Measurements from ENCODE around the gene PTPN11. TPM values are rescaled to one million over a fixed set of nuclear protein-coding genes. Genes with fewer than 3 reads are reported as not detected.

The PTPN11 gene
- total and polyA plus RNA-seq, 2 of the 13 experiments (the other 11 are each of a cell fraction or from before 2014, with no cell fraction given) = 30.0 to 63.5 TPM

- no peak for FAIRE-seq
- no peak for DNase-seq (ENCODE audit: low spot score)
- Histone ChIP-seq H3K9ac (ENCODE audit: insufficient read depth, low read depth, low read length) (no peak overlapping the region), H3K36me3 (replicated peaks in 1 of 2; ENCODE audit: control insufficient read depth in 1 of 2, insufficient read depth in 2 of 2, low read length in 2 of 2) (no peaks in the 10 kb centered on the region), H3K4me2 (ENCODE audit: low read depth, low read length) (no peak overlapping the region), H4K20me1 (ENCODE audit: insufficient read depth, low read length) (no peaks in the 10 kb centered on the region), H3K4me1 (ENCODE audit: insufficient read depth, low read length) (no peaks in the 10 kb centered on the region), H3K27ac (ENCODE audit: extremely low read length, insufficient read depth, low read length) (no peak overlapping the region), H3K27me3 (ENCODE audit: control insufficient read depth in 1 of 2, insufficient read depth in 2 of 2, low read length in 2 of 2) (peaks cover 0 to 1% of the 10 kb centered on the region in 2 experiments; a peak in 1 of 5 replicates), H3K79me2 (ENCODE audit: insufficient read depth, low read length) (no peaks in the 10 kb centered on the region), H3K4me3 (replicated peaks in 1 of 3; ENCODE audit: insufficient read depth in 1 of 3, low read depth in 2 of 3, low read length in 3 of 3) (no peak overlapping the region), H2AFZ (ENCODE audit: low read length) (no peak overlapping the region), H3K9me3 (ENCODE audit: low read length) (no peaks in the 10 kb centered on the region)
- in situ Hi-C loops (cut with HindIII; ENCODE audit: extremely low pct_ligation_motif_present, low pct_unique_long_range_greater_than_20kb) (no loop called here), intact Hi-C loops (cut with micrococcal nuclease; ENCODE audit: unreplicated experiment) (no loop called here)
- ATAC-seq = no peak
- ChIA-PET CTCF (ENCODE audit: low intra/inter-chr PET ratio, low total read pairs) (no interaction called here), POLR2A (no interaction called here)
- TF ChIP-seq, protein P1, sequence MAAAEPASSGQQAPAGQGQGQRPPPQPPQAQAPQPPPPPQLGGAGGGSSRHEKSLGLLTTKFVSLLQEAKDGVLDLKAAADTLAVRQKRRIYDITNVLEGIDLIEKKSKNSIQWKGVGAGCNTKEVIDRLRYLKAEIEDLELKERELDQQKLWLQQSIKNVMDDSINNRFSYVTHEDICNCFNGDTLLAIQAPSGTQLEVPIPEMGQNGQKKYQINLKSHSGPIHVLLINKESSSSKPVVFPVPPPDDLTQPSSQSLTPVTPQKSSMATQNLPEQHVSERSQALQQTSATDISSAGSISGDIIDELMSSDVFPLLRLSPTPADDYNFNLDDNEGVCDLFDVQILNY (CRISPR knock-in tag; conservative IDR thresholded peaks at IDR 0.05) = no peak
- TF ChIP-seq ELF1 (CRISPR knock-in tag; IDR thresholded peaks at IDR 0.05) (no peak), ZNF30 (CRISPR knock-in tag; IDR thresholded peaks at IDR 0.05) (no peak), ZBTB8A (CRISPR knock-in tag; IDR thresholded peaks at IDR 0.05; ENCODE audit: borderline replicate concordance, low read depth) (no peak), DR1 (CRISPR knock-in tag; IDR thresholded peaks at IDR 0.05) (no peak), ZNF44 (CRISPR knock-in tag; IDR thresholded peaks at IDR 0.05) (no peak), MAFK (conservative IDR thresholded peaks at IDR 0.05 in 1 of 2, IDR thresholded peaks at IDR 0.05 in 1 of 2; ENCODE audit: low read length in 2 of 2) (0 out of 4 replicates have a peak, but pooled peaks of 1 of the 2 experiments have one; percentile 9), ZNF543 (CRISPR knock-in tag; IDR thresholded peaks at IDR 0.05) (no peak), CREB1 (IDR thresholded peaks at IDR 0.05) (peak; percentile 92), CREB1 (CRISPR knock-in tag; IDR thresholded peaks at IDR 0.05) (no peak), ZBTB10 (CRISPR knock-in tag; IDR thresholded peaks at IDR 0.05; ENCODE audit: borderline replicate concordance) (no peak)
- no TSS peak for BruUV-seq (replicated peaks)
- 12% methylated on average over 6 of the region's 9 CpGs for WGBS (ENCODE audit: low lambda C conversion rate)
These were observed 137.0 kb downstream of the PTPN11 start for GRCh38 chr12:112555621-112556233.
